Measurements from ENCODE around the gene MUTYH.
"Not testable (repeated sequence)": the region's sequence is repeated elsewhere in the genome, so short reads cannot be mapped to it uniquely, and the experiment has no call there.

The MUTYH gene

GRCh38 chr1:45339789-45340558, at the start of gene MUTYH, which contains the start of gene TOE1:
TSS of gene MUTYH (minus strand) at chr1:45340440. CDS start at chr1:45334505, 5,935 bp downstream.
TSS of gene TOE1 (plus strand) at chr1:45340170. CDS start at chr1:45340253, 83 bp downstream.
- in situ Hi-C loops (cut with HindIII; ENCODE audit: low pct_ligation_motif_present, low pct_unique_long_range_greater_than_20kb, low sequenced_read_pairs) = no loop called here
- peak; percentile 90 for DNase-seq

GRCh38 chr1:45386219-45386618, 46.0 kb upstream of the MUTYH start:
- in situ Hi-C loops (cut with HindIII; ENCODE audit: low pct_ligation_motif_present, low pct_unique_long_range_greater_than_20kb, low sequenced_read_pairs) = no loop called here
- DNase-seq = no peak

GRCh38 chr1:45385302-45385701, 45.1 kb upstream of the MUTYH start:
- in situ Hi-C loops (cut with HindIII; ENCODE audit: low pct_ligation_motif_present, low pct_unique_long_range_greater_than_20kb, low sequenced_read_pairs) = no loop called here
- DNase-seq = no peak

GRCh38 chr1:45384213-45384612, 44.0 kb upstream of the MUTYH start:
- in situ Hi-C loops (cut with HindIII; ENCODE audit: low pct_ligation_motif_present, low pct_unique_long_range_greater_than_20kb, low sequenced_read_pairs); DNase-seq: not testable (repeated sequence)

- no peak for DNase-seq
- in situ Hi-C loops (cut with HindIII; ENCODE audit: low pct_ligation_motif_present, low pct_unique_long_range_greater_than_20kb, low sequenced_read_pairs) = no loop called here
Observed at GRCh38 chr1:45383191-45383590, 43.0 kb upstream of the MUTYH start.

- DNase-seq = no peak
- in situ Hi-C loops (cut with HindIII; ENCODE audit: low pct_ligation_motif_present, low pct_unique_long_range_greater_than_20kb, low sequenced_read_pairs) = no loop called here
Observed at GRCh38 chr1:45381243-45381642, 41.0 kb upstream of the MUTYH start.

- in situ Hi-C loops (cut with HindIII; ENCODE audit: low pct_ligation_motif_present, low pct_unique_long_range_greater_than_20kb, low sequenced_read_pairs) = no loop called here
- DNase-seq = no peak
Observed at GRCh38 chr1:45380730-45381129, 40.5 kb upstream of the MUTYH start.

GRCh38 chr1:45380125-45380524, 39.9 kb upstream of the MUTYH start:
- in situ Hi-C loops (cut with HindIII; ENCODE audit: low pct_ligation_motif_present, low pct_unique_long_range_greater_than_20kb, low sequenced_read_pairs) = no loop called here
- no peak for DNase-seq

- in situ Hi-C loops (cut with HindIII; ENCODE audit: low pct_ligation_motif_present, low pct_unique_long_range_greater_than_20kb, low sequenced_read_pairs) = no loop called here
- no peak for DNase-seq
Observed at GRCh38 chr1:45379524-45379923, 39.3 kb upstream of the MUTYH start.

- no peak for DNase-seq
- in situ Hi-C loops (cut with HindIII; ENCODE audit: low pct_ligation_motif_present, low pct_unique_long_range_greater_than_20kb, low sequenced_read_pairs) = no loop called here
Observed at GRCh38 chr1:45378184-45378583, 37.9 kb upstream of the MUTYH start.

GRCh38 chr1:45375104-45376090, 35.2 kb upstream of the MUTYH start:
- in situ Hi-C loops (cut with HindIII; ENCODE audit: low pct_ligation_motif_present, low pct_unique_long_range_greater_than_20kb, low sequenced_read_pairs) = no loop called here
- no peak for DNase-seq

GRCh38 chr1:45373573-45373972, 33.3 kb upstream of the MUTYH start:
- in situ Hi-C loops (cut with HindIII; ENCODE audit: low pct_ligation_motif_present, low pct_unique_long_range_greater_than_20kb, low sequenced_read_pairs) = no loop called here
- DNase-seq = no peak

GRCh38 chr1:45370575-45370974, 30.3 kb upstream of the MUTYH start:
- in situ Hi-C loops (cut with HindIII; ENCODE audit: low pct_ligation_motif_present, low pct_unique_long_range_greater_than_20kb, low sequenced_read_pairs) = no loop called here
- no peak for DNase-seq

GRCh38 chr1:45365051-45365450, 24.8 kb upstream of the MUTYH start:
- in situ Hi-C loops (cut with HindIII; ENCODE audit: low pct_ligation_motif_present, low pct_unique_long_range_greater_than_20kb, low sequenced_read_pairs) = no loop called here
- no peak for DNase-seq

GRCh38 chr1:45364294-45364693, 24.1 kb upstream of the MUTYH start:
- DNase-seq = no peak
- in situ Hi-C loops (cut with HindIII; ENCODE audit: low pct_ligation_motif_present, low pct_unique_long_range_greater_than_20kb, low sequenced_read_pairs) = no loop called here

- in situ Hi-C loops (cut with HindIII; ENCODE audit: low pct_ligation_motif_present, low pct_unique_long_range_greater_than_20kb, low sequenced_read_pairs) = not testable (repeated sequence)
- DNase-seq = peak; percentile 38
Observed at GRCh38 chr1:45360981-45361380, 20.7 kb upstream of the MUTYH start.

- DNase-seq = peak; percentile 37
- in situ Hi-C loops (cut with HindIII; ENCODE audit: low pct_ligation_motif_present, low pct_unique_long_range_greater_than_20kb, low sequenced_read_pairs) = no loop called here
Observed at GRCh38 chr1:45359882-45360513, 19.8 kb upstream of the MUTYH start.

GRCh38 chr1:45356186-45356585, 15.9 kb upstream of the MUTYH start:
- DNase-seq = no peak
- in situ Hi-C loops (cut with HindIII; ENCODE audit: low pct_ligation_motif_present, low pct_unique_long_range_greater_than_20kb, low sequenced_read_pairs) = no loop called here

- in situ Hi-C loops (cut with HindIII; ENCODE audit: low pct_ligation_motif_present, low pct_unique_long_range_greater_than_20kb, low sequenced_read_pairs) = no loop called here
- DNase-seq = no peak
Observed at GRCh38 chr1:45355683-45356082, 15.4 kb upstream of the MUTYH start.
